Endothelial cell of umbilical vein (primary cell): Measurements from ENCODE around the gene SLC19A1. TPM values are rescaled to one million over a fixed set of nuclear protein-coding genes. Genes with fewer than 3 reads are reported as not detected.
A peak's percentile ranks its signal among the peaks of the same experiment; 100 is the strongest.

Experiments
- BruUV-seq: library from RNA; stranded (reverse); fragments of 400-500 nt; replicated peaks from 2 replicates; lab custom pipeline; 2021; lab: Mats Ljungman, UMichigan
- CTCF ChIA-PET: fragments of 300-600, 350-600 bp; sonication (Branson Sonifier 250); formaldehyde crosslinking; loops from one replicate; lab custom pipeline; 2021; ENCODE audit warnings: antibody characterized with exemption, inconsistent platforms; lab: Charles Lee
- POLR2A ChIA-PET: fragments of 300-600, 350-600 bp; sonication (Branson Sonifier 250); formaldehyde crosslinking; loops from one replicate; lab custom pipeline; 2021; ENCODE audit warnings: antibody characterized with exemption, inconsistent platforms; lab: Charles Lee
- DNase-seq: peaks from one replicate; pipeline ENCODE4 v3.0.0-alpha.2; 2011; ENCODE audit warnings: low read depth, low spot score
- FAIRE-seq: peaks from 2 replicates; lab custom pipeline; 2011; peaks lifted over from hg19 to GRCh38; lab: Jason Lieb, UNC
- H2AFZ ChIP-seq: 2 replicates; pipeline ENCODE4 v1.6.0; 2012; ENCODE audit warnings: low read depth, low read length, control low read depth, inconsistent platforms
- H3K27ac ChIP-seq: 2 replicates; pipeline ENCODE4 v1.5.1; 2011; ENCODE audit warnings: low read depth, mild to moderate bottlenecking, control low read depth, low read length, moderate library complexity; ENCODE audit not compliant: insufficient read depth
- H3K27me3 ChIP-seq, 2 experiments: 2 replicates each; pipeline versions ENCODE4 v1.6.0 to v1.6.1; 2011; ENCODE audit warnings: low read length in 2 of 2, mixed read lengths in 1 of 2; ENCODE audit not compliant: control insufficient read depth in 2 of 2, insufficient read depth in 2 of 2
- H3K36me3 ChIP-seq, 2 experiments: 2 replicates in 1 of 2; 3 replicates in 1 of 2; pipeline ENCODE4 v1.5.1; 2011; ENCODE audit warnings: low read length in 2 of 2, mild to moderate bottlenecking in 1 of 2, moderate library complexity in 1 of 2; ENCODE audit not compliant: control insufficient read depth in 2 of 2, insufficient read depth in 2 of 2; ENCODE audit errors: extremely low read depth in 1 of 2
- H3K4me1 ChIP-seq: 3 replicates; pipeline ENCODE4 v1.5.1; 2011; ENCODE audit warnings: mild to moderate bottlenecking, low read length; ENCODE audit not compliant: control insufficient read depth, insufficient read depth; ENCODE audit errors: extremely low read depth
- H3K4me2 ChIP-seq: 2 replicates; pipeline ENCODE4 v1.6.1; 2011; ENCODE audit warnings: low read length, control low read depth, mixed read lengths; ENCODE audit not compliant: insufficient read depth
- H3K4me3 ChIP-seq, 3 experiments: fragments of 200-600 bp in 1 of 3; sonication (generic), shearing (Covaris generic) in 1 of 3; replicated peaks in 1 of 3; 2 replicates each; pipeline ENCODE4 v1.5.1; 2011 to 2016; ENCODE audit warnings: control low read depth in 3 of 3, low read length in 3 of 3, mild to moderate bottlenecking in 2 of 3, inconsistent platforms in 1 of 3, low read depth in 1 of 3, moderate library complexity in 1 of 3; ENCODE audit not compliant: insufficient read depth in 1 of 3
- H3K79me2 ChIP-seq: 2 replicates; pipeline ENCODE4 v1.6.0; 2012; ENCODE audit warnings: low read length, inconsistent platforms; ENCODE audit not compliant: control insufficient read depth, insufficient read depth
- H3K9ac ChIP-seq: replicated peaks from 2 replicates; pipeline ENCODE3; 2011; ENCODE audit warnings: low read length, control low read depth; ENCODE audit not compliant: insufficient read depth; ENCODE audit errors: extremely low read depth
- H3K9me1 ChIP-seq: replicated peaks from 3 replicates; pipeline ENCODE4 v1.6.0; 2011; ENCODE audit warnings: mild to moderate bottlenecking, low read length; ENCODE audit not compliant: control insufficient read depth, insufficient read depth; ENCODE audit errors: extremely low read depth
- H3K9me3 ChIP-seq: replicated peaks from 2 replicates; pipeline ENCODE4 v1.5.1; 2012; ENCODE audit warnings: low read length, inconsistent platforms; ENCODE audit not compliant: control insufficient read depth, insufficient read depth
- H4K20me1 ChIP-seq: replicated peaks from 2 replicates; pipeline ENCODE3; 2011; ENCODE audit warnings: mild to moderate bottlenecking, low read length; ENCODE audit not compliant: control insufficient read depth, insufficient read depth; ENCODE audit errors: extremely low read depth
- EZH2 ChIP-seq: IDR thresholded peaks from 2 replicates; pipeline ENCODE4 v1.6.1; 2012; ENCODE audit warnings: borderline replicate concordance, low read depth, mild to moderate bottlenecking, moderate library complexity, low read length, inconsistent platforms; ENCODE audit not compliant: severe bottlenecking
- FOS ChIP-seq: IDR thresholded peaks from 2 replicates; pipeline ENCODE4 v1.6.1; 2011; ENCODE audit warnings: mild to moderate bottlenecking, low read length, moderate library complexity, borderline replicate concordance; ENCODE audit not compliant: insufficient read depth
- GATA2 ChIP-seq: IDR thresholded peaks from 2 replicates; pipeline ENCODE4 v1.7.0; 2011; ENCODE audit warnings: low read depth, mild to moderate bottlenecking, moderate library complexity, mixed read lengths, low read length; ENCODE audit not compliant: insufficient read length, insufficient read depth
- JUN ChIP-seq: IDR thresholded peaks from 2 replicates; pipeline ENCODE4 v1.6.1; 2011; ENCODE audit warnings: borderline replicate concordance, low read depth; ENCODE audit not compliant: insufficient read length, insufficient read depth
- MYC ChIP-seq: IDR thresholded peaks from one replicate; pipeline ENCODE4 v1.6.1; 2011; ENCODE audit warnings: mild to moderate bottlenecking, low read depth, low read length
- POLR2A ChIP-seq: IDR thresholded peaks from 2 replicates; pipeline ENCODE4 v1.6.1; 2012; ENCODE audit warnings: low read depth, mild to moderate bottlenecking, control low read depth, low read length
- POLR2AphosphoS5 ChIP-seq: IDR thresholded peaks from 2 replicates; pipeline ENCODE4 v1.6.1; 2012; ENCODE audit warnings: low read depth, mild to moderate bottlenecking, control low read depth, low read length, moderate library complexity; ENCODE audit not compliant: insufficient read depth
- dilution Hi-C: fragments of 300-500 bp; cut with MboI; formaldehyde crosslinking; loops from one replicate; pipeline ENCODE4 v1.15.0; 2019; ENCODE audit warnings: low sequenced_read_pairs; ENCODE audit not compliant: extremely low pct_ligation_motif_present
- intact Hi-C: fragments of 100-400 bp; cut with micrococcal nuclease; formaldehyde crosslinking; loops from one replicate; pipeline ENCODE4 v1.10.0; 2022
- polyA plus RNA-seq, 4 experiments: library from polyadenylated mRNA; depleted of rRNA in 3 of 4; stranded (reverse) in 3 of 4; unstranded in 1 of 4; fragments of >200 nt; gene quantifications; 2 replicates each; pipeline versions ENCODE4 v1.2.1 to v1.2.3, GENCODE V29; 2011 to 2012; ENCODE audit warnings: missing spikeins in 1 of 4
- total RNA-seq: library from RNA; stranded (reverse); gene quantifications from 2 replicates; pipeline ENCODE4 v1.2.3, GENCODE V29; 2021
- TF ChIP-seq, protein P1 (sequence below), 2 donors: IDR thresholded peaks; 1 replicate in 1 of 2; 2 replicates in 1 of 2; pipeline ENCODE4 v1.5.1; 2011; ENCODE audit warnings: low read length in 2 of 2, mild to moderate bottlenecking in 2 of 2, moderate library complexity in 2 of 2, control low read depth in 1 of 2, inconsistent platforms in 1 of 2, low read depth in 1 of 2; ENCODE audit not compliant: insufficient read depth in 1 of 2; ENCODE audit errors: extremely low read depth in 1 of 2
- TF ChIP-seq, protein P2 (sequence below): IDR thresholded peaks from 2 replicates; pipeline ENCODE4 v1.6.1; 2011; ENCODE audit not compliant: insufficient read depth, insufficient read length

The SLC19A1 gene
- total and polyA plus RNA-seq, 2 donors (not counting 3 experiments of a cell fraction or from before 2014, with no cell fraction given): 36.3 to 54.6 TPM

DNA sequence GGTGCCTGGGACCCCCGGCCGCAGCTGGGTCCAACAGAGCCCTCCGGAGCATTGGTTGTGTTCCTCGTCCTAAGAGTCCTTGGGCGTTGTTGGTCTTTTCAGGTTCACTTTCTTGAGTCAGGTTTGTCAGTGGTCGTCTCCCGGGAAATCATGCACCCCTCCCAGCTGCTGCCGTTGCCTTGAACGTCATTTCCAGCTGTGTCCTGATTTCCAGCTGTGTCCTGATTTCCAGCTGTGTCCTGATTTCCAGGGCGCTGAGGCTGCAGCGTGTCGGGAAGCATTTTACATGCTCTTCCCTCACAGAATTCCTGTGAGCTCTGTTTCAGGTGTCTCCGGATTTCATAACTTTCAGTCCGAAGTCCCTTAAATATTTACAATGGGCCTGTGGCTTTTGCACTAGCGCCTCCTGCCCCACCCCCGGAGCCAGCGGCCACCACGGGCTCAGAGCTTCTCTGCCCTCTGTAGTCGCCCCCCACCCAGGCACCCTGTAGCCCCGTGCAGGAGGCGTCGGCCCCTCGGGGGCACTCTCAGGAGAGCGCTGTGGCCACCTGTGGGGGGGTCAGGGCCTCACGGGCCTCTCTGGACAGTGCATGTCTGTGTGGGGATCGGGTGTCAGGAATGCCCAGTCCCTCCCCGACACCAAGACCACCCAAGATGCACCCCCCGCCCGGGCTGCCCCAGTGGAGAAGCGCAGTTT lies 70.6 kb downstream of the SLC19A1 start:
- Histone ChIP-seq H3K4me1 (peaks cover 22% of the 10 kb centered on the region), H3K79me2 (peaks cover 24% of the 10 kb centered on the region), H3K4me2 (no peak overlapping the region), H3K27me3 (no peaks in the 10 kb centered on the region), H3K4me3 (no peak overlapping the region), H3K9ac (peak overlapping the region; percentile 2), H3K9me1 (no peaks in the 10 kb centered on the region), H4K20me1 (no peaks in the 10 kb centered on the region), H2AFZ (no peak overlapping the region), H3K9me3 (no peaks in the 10 kb centered on the region), H3K27ac (peak overlapping the region; percentile 79), H3K36me3 (peaks cover 6 to 17% of the 10 kb centered on the region in 2 experiments)
- TF ChIP-seq POLR2A: no peak
- TF ChIP-seq JUN: no peak
- no peak for TF ChIP-seq FOS
- TF ChIP-seq, protein P1, sequence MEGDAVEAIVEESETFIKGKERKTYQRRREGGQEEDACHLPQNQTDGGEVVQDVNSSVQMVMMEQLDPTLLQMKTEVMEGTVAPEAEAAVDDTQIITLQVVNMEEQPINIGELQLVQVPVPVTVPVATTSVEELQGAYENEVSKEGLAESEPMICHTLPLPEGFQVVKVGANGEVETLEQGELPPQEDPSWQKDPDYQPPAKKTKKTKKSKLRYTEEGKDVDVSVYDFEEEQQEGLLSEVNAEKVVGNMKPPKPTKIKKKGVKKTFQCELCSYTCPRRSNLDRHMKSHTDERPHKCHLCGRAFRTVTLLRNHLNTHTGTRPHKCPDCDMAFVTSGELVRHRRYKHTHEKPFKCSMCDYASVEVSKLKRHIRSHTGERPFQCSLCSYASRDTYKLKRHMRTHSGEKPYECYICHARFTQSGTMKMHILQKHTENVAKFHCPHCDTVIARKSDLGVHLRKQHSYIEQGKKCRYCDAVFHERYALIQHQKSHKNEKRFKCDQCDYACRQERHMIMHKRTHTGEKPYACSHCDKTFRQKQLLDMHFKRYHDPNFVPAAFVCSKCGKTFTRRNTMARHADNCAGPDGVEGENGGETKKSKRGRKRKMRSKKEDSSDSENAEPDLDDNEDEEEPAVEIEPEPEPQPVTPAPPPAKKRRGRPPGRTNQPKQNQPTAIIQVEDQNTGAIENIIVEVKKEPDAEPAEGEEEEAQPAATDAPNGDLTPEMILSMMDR (IDR thresholded peaks at IDR 0.05; ENCODE audit: extremely low read depth in 1 of 2, insufficient read depth in 1 of 2, low read depth in 1 of 2, low read length in 2 of 2): no peak
- no peak for TF ChIP-seq GATA2
- TF ChIP-seq POLR2AphosphoS5: no peak
- TF ChIP-seq, protein P2, sequence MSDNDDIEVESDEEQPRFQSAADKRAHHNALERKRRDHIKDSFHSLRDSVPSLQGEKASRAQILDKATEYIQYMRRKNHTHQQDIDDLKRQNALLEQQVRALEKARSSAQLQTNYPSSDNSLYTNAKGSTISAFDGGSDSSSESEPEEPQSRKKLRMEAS: no peak
- TF ChIP-seq EZH2: no peak
- no peak for TF ChIP-seq MYC
- intact Hi-C loops: loop anchor here (1.0 to 10.0 kb wide), 3 partner anchors 63 to 177 kb away; no protein-coding TSS in a partner anchor
- ChIA-PET CTCF (interaction anchor here (0.9 to 1.7 kb wide), 10 partner anchors 9 to 331 kb away, joined by 3 to 9 read pairs (median 4); no protein-coding TSS in a partner anchor), POLR2A (no interaction called here)
- dilution Hi-C loops: no loop called here
- no peak for DNase-seq
- no peak for FAIRE-seq
- BruUV-seq: no TSS peak
